Esophagus muscularis mucosa (tissue), 4 donors: Measurements from ENCODE around the gene SEC16A.

Experiments used
- EP300 ChIP-seq: sonication (generic); formaldehyde crosslinking; IDR thresholded peaks from one replicate; pipeline ENCODE4 v1.6.1; 2017; ENCODE audit warnings: antibody characterized with exemption
- POLR2A ChIP-seq: fragments of 450-650 bp; IDR thresholded peaks from one replicate; pipeline ENCODE4 v1.6.1; 2017; ENCODE audit warnings: antibody characterized with exemption, moderate library complexity, mild to moderate bottlenecking, low read depth
- TF ChIP-seq, protein P1 (sequence below), 3 experiments: fragments of 200-600 bp in 2 of 3; fragments of 450-650 bp in 1 of 3; sonication (generic) in 2 of 3; IDR thresholded peaks; one replicate each; pipeline ENCODE4 v1.5.1; 2017 to 2019; ENCODE audit warnings: antibody characterized with exemption in 3 of 3, mild to moderate bottlenecking in 2 of 3, moderate library complexity in 1 of 3

DNA sequence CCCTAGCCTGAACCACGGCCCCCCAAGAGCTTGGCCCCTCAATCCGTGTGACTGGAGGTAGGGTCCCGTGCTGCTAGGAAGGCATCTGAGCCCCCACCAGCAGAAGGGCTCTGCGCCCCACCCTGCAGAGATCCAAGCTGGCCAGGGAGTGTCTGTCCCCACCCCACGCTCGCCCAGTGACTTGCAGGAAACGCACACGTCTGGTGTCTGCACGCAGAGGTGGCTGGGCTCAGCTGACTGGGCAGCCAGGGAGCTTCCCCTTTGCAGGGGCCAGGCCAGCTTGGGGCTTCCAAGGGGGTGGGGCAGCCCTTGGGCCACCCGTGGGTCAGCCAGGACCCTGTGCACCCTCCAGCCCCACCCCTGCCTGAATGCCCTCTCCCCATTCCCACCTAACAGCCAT is 38.7 kb upstream of the SEC16A start:
- TF ChIP-seq EP300 (no peak), POLR2A (no peak)
- TF ChIP-seq, protein P1, sequence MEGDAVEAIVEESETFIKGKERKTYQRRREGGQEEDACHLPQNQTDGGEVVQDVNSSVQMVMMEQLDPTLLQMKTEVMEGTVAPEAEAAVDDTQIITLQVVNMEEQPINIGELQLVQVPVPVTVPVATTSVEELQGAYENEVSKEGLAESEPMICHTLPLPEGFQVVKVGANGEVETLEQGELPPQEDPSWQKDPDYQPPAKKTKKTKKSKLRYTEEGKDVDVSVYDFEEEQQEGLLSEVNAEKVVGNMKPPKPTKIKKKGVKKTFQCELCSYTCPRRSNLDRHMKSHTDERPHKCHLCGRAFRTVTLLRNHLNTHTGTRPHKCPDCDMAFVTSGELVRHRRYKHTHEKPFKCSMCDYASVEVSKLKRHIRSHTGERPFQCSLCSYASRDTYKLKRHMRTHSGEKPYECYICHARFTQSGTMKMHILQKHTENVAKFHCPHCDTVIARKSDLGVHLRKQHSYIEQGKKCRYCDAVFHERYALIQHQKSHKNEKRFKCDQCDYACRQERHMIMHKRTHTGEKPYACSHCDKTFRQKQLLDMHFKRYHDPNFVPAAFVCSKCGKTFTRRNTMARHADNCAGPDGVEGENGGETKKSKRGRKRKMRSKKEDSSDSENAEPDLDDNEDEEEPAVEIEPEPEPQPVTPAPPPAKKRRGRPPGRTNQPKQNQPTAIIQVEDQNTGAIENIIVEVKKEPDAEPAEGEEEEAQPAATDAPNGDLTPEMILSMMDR (IDR thresholded peaks at IDR 0.05), result no peak
